SK-MEL-5 (cell line): Measurements from ENCODE around the gene DDX59. TPM values are rescaled to one million over a fixed set of nuclear protein-coding genes. Genes with fewer than 3 reads are reported as not detected.
A peak's percentile ranks its signal among the peaks of the same experiment; 100 is the strongest.
"Not testable (repeated sequence)": the region's sequence is repeated elsewhere in the genome, so short reads cannot be mapped to it uniquely, and the experiment has no call there.

Experiments used
- DNase-seq: peaks from one replicate; pipeline ENCODE4 v3.0.0-alpha.2; 2016; ENCODE audit warnings: low read depth, low spot score
- in situ Hi-C: cut with HindIII; loops from 2 replicates; pipeline ENCODE4 v1.10.0; 2016; ENCODE audit warnings: low sequenced_read_pairs, high pct_unique_total_duplicates, low pct_unique_long_range_greater_than_20kb
- total RNA-seq: library from RNA; depleted of rRNA; stranded (reverse); fragments of >200 nt; shearing (Covaris generic); gene quantifications from 2 replicates; pipeline ENCODE4 v1.2.3, GENCODE V29; 2014

Gene DDX59
- total RNA-seq, 1 experiment from 2014 or later, result 36.7 TPM

DNA sequence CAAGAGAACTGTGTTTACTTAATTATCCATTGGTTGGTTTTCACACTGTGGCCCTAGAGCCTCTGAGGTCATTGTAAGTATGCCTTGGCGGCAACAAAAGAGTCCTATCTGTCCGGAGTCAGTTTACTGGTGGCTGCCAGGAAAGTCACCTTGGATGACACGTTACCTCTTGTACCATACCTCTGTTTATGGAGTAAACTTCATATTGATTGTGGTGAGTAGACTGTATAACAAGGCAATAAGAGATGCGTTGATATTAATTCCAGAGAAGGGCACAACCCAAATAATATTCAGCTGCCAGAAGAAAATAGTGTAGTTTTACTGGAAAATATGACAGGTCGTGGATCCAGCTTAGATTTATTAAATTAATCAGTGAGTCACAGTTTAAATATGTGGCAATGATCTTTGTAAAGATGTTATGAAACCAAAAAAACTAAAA lies 28.7 kb downstream of the DDX59 start:
- in situ Hi-C loops, result no loop called here
- DNase-seq, result no peak

DNA sequence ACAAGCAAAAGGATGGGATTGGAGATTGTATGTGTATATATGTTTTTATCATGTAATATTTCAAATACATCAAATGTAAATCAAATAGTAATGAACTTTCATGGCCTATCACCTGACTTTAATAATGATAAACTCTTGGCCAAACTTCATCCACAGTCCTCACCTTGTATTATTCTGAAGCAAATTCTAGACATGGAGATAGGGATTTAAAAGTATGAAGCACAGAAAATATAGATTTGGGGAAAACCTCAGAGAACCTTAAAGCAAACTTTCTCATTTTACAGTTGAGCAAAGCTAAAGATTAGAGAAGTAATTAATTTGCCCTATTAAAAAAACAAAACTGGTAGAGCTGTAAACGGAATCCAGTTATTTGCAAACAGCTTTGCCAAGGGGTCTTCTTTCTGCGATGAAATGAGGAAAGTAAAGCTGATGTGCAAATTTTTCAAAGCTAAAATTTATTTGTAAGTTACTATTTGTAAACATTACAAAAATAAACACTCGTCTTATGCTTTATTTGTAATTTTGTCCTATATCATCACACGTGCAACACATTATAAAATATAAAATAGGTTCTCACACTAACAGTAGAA lies 29.2 kb downstream of the DDX59 start:
- in situ Hi-C loops, result no loop called here
- DNase-seq, result no peak

DNA sequence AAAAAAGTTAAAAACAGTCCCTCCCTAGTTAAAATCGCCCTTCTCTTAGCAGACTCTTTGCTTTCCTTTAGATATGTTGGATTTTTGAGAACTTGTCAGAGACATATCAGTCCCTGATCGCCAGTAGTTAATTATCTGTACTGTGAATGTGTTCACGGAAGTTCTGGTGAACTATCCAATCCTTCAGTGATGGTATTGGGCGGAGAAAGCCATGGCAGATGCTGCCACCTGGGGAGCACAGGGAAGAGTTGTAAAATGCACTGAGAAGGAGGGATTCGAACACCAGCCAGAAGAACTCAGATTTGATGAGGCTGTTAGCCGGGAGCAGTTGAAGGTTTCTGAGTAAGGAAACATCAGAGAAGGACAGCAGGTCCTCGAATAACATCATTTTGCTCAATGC lies 31.6 kb downstream of the DDX59 start:
- in situ Hi-C loops, result no loop called here
- peak; percentile 10 for DNase-seq

DNA sequence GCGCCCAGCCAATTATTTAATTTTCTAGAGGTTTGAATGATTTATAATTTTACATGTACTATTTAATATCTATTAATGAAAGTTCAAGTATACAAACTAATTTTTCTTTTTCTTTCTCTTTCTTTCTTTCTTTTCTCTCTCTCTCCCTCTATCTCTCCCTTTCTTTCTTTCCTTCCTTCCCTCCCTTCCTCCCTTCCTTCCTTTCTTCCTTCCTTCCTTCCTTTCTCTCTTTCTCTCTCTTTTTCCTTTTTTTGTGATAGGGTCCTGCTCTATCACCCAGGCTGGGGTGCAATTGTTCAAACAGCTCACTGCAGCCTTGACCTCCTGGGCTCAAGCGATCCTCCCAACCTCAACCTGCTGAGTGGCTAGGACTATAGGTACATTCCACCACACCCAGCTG lies 33.0 kb downstream of the DDX59 start:
- DNase-seq, result no peak
- in situ Hi-C loops, result no loop called here

DNA sequence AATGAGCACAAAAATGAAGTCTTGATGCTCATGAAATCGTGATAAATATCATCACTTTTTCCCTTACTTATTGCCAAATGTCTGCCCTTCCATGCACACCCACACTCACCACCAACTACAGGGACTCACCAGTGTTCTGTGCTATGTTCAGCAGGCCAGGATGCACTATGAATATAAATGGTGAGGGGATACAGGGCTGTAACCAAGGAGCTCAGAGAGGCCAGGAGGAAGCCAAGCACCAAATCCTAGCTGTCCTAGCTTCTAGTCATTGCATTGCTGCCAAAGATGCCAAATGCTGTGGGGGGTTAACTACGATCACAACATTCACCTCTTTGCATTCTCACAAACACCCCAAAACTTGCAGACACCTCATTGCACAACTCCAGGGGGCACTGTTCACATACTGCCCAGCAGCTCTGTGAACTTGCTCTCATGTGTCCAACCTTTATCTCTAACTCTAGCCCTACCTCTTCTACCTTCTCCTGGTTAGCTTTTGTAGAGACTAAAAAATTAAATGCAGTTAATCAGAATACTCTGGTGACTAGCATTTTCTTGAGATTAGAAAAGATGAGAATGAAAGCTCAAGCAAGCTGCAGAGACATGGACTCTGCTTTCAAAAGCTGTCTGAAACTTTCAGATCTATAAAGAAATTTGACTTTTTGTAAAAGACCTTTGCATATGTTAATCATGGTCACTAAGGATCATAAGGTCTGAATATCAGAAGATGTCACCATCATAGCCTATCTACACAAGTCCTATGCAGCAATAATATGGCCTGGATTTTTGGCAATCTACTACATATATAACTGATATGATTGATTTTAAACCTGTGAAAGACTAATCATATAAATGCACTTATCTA lies 35.2 kb downstream of the DDX59 start:
- no peak for DNase-seq
- in situ Hi-C loops, result no loop called here

DNA sequence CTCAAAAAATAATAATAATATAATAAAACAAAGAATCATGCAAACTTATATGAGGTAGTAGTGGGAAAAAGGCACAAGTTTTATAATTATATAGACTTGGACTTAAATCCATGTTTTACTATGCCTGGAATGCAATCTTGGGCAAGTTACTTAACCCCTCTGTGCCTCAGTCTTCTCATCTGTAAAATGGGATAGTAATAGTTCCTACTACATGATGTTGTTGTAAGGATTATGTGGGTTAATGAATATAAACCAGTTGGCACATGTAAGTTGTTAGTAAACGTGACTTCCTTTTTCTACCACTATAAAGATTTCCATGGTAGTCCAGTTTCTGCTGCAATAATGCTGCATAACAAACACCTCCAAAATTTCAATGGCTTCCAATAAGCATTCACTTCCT lies 38.3 kb downstream of the DDX59 start:
- in situ Hi-C loops, result no loop called here
- DNase-seq, result no peak

DNA sequence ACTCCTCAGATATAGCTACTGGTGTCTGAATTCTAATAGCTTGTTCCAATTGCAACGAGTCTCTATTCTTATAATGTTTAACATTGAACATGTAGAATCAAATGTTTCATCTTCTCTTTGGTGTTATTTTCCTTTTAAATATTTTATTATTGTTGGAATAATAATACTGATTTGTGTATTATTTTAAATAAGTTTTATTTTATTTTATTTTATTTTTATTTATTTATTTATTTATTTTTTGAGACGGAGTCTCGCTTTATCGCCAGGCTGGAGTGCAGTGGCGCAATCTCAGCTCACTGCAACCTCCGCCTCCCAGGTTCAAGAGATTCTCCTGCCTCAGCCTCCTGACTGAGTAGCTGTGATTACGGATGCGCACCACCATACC lies 39.2 kb downstream of the DDX59 start:
- in situ Hi-C loops, result not testable (repeated sequence)

DNA sequence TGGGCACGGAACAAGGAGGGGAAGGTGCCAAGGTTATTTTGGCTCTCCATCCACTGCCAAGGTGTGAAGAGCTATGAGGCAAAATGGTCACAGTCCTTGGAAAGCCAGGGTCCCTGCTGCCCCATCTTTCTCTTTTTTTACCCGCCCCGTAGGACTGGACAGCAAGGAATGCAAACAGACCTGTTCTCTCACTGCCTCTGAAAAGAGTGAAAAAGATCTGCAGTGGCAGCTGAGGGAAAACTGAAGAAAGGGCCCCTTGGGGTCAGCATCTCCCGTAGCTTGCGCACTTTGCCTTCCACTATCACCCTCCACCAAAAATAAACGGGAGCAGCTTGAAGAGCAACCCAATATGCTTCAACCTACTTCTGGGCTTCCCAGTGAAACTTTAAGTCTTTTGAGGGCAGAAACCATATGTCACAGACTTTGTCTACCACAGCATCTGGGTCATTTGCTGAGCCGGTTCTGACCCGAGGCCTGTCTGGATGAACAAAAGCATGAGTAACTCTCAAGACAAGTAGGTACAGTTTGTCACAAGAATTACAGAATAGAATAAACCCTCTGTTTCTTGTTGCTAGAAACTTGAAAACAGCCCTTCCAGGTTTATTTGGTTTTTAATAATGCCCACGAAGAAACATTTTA lies 39.7 kb downstream of the DDX59 start:
- in situ Hi-C loops, result no loop called here
- no peak for DNase-seq

More for the DNA sequence above, 39.2 kb downstream of the DDX59 start:
- DNase-seq, result not testable (repeated sequence)

DNA sequence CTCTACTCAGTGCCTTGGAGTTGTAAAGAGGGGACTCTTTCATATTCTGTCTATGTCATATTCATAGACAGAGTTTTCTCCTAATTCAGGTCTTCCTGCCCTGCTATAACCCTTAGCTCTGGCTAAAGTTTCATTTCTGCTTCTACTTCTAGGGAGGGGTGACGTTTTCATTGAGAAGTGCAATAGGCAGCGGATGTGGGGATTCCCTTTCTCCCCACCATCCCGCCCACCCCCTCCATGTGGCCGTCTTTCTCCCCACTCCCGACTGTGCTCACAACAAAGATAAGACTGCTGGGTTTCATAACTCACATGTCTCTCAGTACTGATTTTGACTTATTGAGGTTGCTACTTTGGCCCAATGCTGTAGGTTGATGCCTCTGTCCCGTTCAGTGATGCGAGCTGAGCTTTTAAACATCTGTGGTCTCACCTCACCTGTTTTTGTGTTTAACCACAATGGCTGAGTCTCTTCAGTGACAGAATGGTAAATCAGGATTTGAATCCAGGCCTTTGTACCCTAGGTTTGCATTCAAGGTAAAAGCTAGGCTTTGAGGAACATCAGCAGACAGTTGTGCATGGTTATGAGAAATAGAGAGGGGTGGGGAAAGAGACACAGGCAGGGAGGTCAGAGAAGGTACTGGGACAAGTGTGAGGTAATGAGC lies 41.4 kb downstream of the DDX59 start:
- no peak for DNase-seq
- in situ Hi-C loops, result no loop called here

DNA sequence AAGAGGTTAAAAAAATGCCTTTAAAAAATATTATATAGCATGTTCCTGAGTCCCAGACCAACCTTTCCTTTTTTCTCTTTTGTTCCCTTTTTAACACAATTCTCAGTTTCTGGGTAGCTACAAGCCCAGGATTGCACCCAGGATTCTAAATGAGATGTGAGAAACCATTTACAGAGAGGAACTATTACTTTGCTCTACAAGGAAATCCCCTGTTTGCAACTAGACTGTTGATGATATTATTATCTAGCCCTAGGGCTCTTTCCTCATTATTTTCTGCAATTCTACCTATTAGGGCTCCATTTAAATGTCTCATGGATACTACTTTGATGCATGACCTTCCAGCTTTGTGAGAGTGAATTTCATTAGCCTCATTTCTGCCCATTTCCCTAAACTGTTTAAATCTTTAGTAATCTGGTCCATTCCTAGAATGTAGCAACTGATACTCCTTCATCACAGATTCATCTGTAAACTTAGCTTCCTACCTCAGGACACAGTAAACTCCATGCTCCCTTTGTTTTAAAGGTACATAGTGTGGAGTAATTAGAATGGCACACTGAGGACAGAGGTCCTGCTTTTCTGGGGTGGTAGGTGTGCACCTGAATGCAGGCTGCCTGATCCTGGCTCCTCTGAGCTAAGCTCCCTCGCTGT lies 42.0 kb downstream of the DDX59 start:
- in situ Hi-C loops, result no loop called here
- DNase-seq, result no peak

DNA sequence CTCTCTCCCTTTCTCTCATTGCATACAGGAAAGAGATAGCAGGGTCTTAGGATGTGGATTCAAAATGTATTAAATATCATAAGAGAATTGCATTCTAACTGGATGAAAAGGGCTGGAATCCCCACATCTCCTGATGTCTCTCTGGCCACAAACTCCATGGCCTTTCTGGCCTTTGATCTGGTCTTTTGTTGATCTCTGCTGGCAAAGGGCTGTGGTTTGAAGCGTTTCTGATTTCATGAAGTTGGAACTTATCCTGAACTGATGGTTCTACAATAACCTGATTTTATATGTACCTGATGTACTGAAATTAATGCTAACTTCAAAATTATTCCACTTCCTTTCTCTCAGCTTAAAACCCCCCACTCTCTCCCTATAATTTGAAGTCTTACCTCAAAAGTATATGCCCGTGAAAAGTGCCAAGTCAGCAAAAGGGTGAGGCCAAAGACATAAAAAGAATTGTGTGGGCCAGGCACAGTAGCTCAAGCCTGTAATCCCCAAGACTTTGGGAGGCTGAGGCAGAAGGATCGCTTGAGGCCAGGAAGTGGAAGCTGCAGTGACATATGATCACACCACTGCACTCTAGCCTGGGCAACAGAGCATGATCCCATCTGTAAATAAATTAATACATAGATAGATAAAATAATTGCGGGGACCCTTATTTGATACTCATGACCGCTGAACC lies 42.7 kb downstream of the DDX59 start:
- DNase-seq, result no peak
- in situ Hi-C loops, result no loop called here

DNA sequence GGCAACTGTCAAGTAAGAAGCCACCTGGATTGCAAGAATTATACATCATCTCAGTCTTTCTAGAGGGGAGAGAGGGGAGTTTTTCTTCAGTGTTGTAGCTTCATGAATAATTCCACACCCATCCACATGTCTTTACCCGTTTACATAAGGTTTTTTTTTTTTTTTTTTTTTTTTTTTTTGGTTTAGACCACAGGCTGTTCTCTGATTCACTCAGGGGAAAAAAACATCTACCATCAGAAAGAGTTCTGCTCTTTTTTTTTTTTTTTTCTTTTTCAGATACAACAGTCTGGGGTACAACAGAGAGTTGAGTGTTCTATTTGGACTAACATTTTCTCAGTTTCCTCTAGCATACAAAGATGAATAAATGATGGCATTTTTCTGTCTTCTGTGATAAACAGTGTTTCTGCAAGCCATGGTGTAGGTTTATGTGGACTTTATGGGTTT lies 44.3 kb downstream of the DDX59 start:
- DNase-seq, result peak; percentile 92

DNA sequence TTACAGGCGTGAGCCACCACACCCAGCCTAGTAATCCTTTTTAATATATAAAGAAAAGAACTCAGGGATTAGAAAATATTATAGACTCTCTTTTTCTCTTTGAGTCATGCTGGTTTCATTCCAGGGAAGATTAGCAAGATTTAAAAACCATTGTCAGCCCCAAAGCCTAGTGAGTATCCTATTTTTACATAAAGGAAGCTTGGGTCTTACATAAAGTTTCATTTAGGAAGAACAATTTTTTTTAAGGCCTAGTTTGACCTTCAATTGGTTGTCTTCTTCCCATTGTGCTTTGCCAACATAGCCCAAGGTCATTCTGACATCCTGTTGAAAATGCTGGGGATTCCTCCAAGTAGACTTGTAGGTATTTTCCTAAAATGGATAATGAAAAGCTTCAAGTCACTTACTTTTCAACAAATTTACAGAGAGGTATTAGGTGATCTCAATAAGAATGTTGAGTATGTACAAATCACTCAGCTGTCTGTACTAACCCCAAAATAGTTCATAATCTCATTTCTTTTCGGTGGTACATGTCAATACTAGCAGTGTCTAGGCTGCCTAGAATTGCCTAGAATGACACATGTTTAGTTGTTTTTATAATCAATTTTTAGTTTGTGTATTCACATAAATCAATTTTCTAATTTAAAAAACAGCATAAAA lies 44.9 kb downstream of the DDX59 start:
- peak; percentile 71 for DNase-seq
- in situ Hi-C loops, result loop anchor here (25.0 kb wide), 1 partner anchor 162 kb away; no protein-coding TSS in a partner anchor

More for the DNA sequence above, 44.3 kb downstream of the DDX59 start:
- in situ Hi-C loops, result no loop called here

DNA sequence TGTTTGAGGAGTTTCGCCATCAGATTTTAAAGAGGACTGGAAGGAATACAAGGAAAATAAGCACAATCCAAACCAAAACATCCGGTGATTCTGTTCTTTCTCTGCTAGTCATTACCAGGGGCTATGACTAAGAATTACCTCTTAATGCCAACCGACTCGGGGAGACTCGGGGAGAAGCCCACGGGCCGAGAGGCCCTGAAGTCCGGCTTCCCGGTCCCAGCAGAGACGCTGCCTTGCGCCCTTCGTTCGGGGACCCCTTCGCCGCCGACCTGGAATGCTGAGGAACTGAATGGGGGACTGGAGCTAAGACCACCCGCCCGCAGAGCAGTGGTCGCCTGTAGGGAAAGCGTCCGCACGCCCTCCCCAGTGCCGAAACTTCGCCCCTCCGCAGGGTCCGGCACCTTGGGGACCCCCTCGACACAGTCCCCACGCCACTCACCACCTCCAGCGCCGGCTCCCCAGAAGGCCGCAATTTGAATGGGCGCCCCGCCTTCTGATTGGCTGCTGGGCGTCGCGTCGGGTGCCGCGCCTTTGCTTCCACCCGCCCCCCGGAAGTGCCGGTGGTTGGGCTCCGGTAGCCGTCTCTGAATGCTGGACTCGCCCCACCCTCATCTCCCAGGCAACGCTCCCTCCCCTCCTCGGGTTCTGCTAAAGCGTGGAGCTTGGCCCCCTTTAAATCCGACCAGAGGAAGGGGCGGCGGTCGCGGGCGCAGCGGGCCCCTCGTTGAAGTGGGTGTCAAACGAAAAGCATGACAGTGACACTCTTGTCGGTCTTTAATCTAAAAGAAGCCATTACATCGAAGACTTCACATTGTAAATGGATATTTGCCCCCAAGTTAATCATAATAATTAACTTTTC lies 49.2 kb downstream of the DDX59 start, which contains the start of gene KIF14:
Gene KIF14 (minus strand): TSS at position 479 of the 859 bp plus-strand sequence. CDS start 2,028 bp downstream, outside the sequence.
- DNase-seq, result peak; percentile 90
- in situ Hi-C loops, result loop anchor here (25.0 kb wide), 1 partner anchor 167 kb away; no protein-coding TSS in a partner anchor

DNA sequence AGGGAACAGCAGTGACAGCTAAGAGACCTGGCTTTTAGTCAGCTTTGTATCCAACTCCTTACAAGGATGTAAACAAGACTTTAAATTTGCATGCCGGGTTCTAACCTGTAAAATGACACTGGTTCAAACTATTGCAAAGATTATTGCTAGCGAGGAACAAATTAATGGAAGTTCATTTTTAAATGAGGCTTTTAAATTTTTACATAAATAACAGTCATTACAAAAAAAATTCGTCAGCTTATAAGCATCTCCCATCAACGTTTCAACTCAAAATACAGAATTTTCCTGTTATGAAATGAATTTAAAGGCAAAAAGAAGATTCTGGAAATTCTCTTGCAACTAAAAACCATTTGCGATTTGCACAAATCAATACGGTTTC lies 49.8 kb downstream of the DDX59 start:
- DNase-seq, result no peak
- in situ Hi-C loops, result loop anchor here (25.0 kb wide), 1 partner anchor 167 kb away; no protein-coding TSS in a partner anchor
